NCI-H146 treated with DMSO at 0.1 percent for 48 hours (cell line): ENCODE data around the gene POLR1E.
"Not testable (repeated sequence)": the region's sequence is repeated elsewhere in the genome, so short reads cannot be mapped to it uniquely, and the experiment has no call there.

Source experiments
- DNase-seq: peaks from one replicate; lab custom pipeline; 2025; ENCODE audit not compliant: unreplicated experiment; lab: John Stamatoyannopoulos, UW

POLR1E gene

DNA sequence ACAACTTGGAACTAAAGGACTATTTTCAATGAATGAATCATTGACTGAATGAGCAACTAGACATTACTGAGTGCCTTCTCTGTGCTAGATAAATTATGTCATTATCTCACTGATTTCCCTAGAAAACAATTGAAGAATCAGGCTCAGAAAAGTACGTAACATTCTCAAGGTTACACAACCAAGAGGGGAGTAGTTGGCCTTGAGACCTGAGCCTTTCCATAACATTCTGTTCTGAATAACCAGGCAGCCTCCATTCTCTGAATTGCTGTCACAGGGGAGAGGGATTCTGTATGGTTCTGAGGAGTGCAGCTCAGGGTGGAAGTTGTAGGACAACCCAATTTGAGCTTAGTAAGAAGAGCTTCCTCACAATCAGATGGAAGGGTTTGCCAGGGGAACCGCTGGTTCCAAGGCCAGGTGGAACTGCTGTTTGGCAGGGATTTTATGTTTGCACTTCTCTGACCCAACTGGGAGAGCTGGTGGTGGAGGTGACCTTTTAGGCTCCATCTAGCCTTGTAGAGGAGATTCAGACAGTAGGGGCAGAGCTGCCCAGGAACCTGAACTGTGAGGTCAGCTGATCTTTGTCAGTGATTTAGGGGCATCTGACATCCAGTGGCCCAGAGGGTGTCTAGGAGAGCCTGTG lies 16.3 kb downstream of the POLR1E start:
- no peak for DNase-seq

DNA sequence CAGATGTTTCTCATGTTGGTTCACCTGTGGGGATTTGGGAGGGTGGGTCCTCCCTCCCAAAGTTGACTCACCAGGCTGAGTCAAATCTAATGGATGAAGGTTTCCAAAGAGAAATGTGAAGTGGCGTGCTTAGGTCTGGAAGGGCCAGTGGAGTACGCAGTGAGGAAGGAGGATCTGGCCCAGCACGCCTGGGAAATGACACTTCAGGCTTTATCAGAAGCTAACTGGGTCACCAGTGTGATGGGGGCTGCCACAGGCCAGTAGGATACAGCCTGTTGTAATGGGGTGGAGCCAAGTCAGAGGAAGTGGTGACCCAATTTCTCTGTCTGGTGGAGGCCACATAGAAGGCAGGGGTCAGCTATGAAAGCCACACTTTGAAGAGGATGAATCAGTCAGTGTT lies 18.0 kb downstream of the POLR1E start:
- no peak for DNase-seq

DNA sequence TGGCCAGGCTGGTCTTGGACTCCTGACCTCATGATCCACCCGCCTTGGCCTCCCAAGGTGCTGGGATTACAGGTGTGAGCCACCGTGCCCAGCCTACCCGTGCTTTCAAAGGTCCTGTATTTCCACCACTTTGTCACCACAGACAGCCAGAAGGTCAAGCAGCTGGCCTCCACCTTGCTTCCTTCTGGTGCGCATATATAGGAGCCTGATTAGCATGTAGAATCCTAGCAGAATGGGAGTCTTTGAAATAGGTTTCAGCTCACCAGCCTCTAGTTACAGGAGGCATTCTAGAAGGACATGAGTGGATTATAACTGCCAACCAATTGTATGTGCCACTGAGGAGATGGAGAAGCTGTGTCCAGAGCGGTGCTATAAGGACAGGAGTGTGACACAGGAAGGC lies 18.9 kb downstream of the POLR1E start:
- no peak for DNase-seq

GRCh38 chr9:37507566-37508134 lies 21.9 kb downstream of the POLR1E start:
- DNase-seq, result no peak

DNA sequence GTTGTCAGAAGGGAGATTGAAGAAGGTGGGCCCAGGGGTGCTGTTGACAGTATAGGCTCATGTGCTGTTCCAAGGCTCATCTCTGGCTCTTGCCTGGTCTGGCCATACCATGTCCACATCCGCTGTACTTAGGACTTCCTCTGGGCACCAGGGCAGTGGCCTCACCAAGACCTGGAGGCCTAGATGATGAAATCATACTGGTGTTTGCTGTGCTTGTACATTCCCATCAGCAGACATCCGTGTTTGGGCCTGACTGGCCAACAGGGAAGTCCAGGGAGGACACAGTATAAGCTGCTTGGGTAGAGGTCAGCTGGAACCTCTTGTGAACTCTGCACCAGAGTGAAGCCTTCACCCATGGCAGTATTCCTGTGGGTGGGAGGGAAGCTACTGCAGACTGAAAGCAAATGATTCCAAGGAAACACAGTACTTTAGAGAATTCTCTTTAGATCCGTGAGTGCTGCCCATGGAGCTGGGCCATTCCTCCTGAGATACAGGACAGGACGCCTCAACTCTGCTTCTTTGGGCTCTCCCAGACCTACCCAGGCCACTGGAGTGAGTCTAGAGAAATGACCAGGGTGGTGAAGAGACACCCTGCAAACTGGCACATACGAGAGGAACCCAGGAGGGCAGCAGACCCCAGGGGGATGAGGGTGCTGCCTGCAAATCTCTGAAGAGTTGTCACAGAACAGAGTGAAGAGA lies 22.5 kb downstream of the POLR1E start:
- DNase-seq, result no peak

GRCh38 chr9:37508834-37509206 lies 23.1 kb downstream of the POLR1E start:
- DNase-seq, result no peak

DNA sequence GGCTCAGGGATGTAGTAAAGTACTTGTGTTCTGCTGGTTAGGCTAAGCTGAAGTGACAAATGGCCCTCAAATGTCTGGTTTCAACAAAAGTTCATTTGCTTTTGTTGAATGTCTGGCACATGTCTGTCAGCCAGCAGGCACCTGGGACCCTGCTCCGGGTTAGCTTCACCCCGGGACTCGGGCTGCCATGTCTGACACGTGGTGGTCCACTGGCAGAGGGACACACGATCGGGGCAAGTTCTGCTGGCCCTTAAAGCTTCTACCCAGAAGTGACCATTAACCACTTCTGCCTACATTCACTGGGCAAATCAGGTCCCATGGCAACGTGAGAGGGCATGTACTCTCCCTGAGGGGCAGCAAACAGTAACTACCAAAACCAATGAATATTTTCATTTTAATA lies 23.8 kb downstream of the POLR1E start:
- DNase-seq, result no peak

- DNase-seq, result not testable (repeated sequence)
These were observed 24.3 kb downstream of the POLR1E start for GRCh38 chr9:37510053-37510452.

DNA sequence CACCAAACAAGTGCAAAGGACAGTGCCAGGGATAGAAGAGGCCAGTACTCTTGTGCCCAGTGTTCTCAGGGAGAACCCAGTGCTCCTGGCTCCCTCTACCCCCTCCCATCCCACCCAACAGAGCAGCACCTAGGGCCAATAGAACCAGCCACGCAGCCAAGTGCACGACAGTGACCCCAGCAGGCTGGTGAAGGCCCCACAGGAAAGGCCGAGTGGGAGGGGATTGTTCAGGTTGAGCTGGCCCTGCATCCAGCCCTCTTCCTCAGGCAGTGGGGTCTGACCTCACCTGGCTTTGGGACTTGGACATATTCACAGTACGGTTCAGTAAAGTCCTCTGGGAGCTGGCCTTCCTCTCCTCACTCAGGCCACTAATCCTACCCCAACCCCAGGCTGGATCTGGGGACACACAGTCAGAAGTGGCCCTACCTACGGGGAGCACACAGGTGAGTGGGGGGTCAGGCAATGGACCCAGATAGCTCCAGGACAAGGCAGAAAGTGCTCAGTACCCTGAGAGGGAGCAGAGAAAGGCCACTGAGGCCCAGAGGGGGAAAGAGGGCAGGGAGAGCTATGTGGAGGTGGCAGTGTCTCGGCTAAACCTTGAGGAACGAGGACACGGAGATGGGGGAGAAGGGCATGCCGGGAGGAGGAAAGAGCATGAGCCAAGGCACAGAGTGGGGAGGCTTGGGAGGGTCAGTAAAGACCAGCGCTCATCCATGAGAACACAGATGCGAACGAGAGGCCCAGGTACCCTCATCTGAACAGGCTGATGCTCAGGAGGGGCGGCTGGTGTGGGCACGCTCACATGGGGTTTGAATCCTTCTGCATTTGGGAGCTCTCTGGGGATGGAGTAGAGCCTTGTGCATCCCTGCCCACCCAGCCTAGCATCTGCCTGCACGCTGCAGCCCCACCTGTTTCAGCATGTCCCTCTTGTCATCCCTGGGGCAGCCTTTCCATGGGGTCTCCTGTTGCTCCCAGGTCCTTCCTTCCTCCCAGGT lies 25.6 kb downstream of the POLR1E start:
- no peak for DNase-seq

- no peak for DNase-seq
These were observed 26.7 kb downstream of the POLR1E start for GRCh38 chr9:37512437-37512836.

DNA sequence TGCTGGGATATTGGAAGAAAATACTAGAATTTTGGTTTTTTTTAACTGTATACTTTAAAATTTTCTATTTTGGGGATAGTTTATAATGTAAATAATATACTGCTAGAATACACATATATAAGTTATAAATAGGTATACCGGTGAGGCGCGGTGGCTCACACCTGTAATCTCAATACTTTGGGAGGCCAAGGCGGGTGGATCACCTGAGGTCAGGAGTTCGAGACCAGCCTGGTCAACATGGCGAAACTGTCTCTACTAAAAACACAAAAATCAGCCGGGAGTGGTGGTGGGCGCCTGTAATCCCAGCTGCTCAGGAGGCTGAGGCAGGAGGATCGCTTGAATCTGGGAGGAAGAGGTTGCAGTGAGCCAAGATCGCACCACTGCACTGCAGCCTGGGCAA lies 28.7 kb downstream of the POLR1E start:
- not testable (repeated sequence) for DNase-seq

DNA sequence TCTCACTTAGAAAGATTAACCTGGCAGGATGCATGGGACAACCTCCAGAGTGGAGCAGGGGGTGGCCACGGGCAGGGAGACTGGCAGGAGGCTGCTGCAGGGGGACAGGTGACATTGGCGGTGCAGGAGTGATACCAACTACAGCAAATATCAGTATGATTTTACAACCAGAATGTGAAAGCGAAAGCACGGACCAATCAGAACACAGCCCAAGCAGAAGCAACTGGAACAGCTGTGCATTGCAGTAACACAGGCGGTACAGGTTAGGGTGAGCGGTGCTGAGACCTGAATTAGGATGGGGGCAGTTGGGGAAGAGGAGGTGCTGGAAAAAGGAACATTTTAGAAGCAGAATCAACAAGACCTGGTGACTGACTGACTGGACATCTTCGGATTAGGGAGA lies 29.3 kb downstream of the POLR1E start:
- DNase-seq, result no peak

DNA sequence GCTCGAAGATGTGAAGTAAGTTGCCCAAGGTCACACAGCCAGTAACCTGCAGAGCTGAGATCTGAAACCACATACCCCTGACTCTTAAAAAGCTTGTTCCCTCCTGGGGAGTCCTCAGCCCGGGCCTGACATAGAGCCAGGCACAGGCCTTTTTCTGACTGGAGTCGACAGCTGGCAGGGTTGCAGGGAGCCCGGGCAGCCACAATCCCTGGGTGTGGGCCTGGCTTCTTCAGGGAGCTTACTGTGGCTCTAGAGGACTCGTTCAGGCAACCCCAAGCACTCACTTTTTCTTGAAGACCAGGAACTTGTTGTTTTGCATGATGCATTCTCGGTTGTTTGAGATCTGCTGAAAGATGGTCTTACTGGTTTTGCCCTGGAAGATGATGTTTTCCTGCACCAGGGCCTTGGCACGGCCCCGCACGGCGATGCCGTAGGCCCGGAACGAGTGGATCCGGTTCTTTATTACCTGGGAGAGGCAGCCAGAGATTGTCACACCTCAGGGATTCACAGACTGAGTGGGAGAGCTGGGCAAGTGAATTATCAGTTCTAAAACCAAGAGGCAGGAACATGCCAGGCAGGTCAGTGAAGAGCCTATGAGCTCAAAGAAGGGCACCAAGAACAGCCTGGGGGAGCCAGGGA lies 30.0 kb downstream of the POLR1E start:
- DNase-seq, result no peak

GRCh38 chr9:37517923-37518322 lies 32.2 kb downstream of the POLR1E start:
- DNase-seq, result no peak

GRCh38 chr9:37520641-37521040 lies 34.9 kb downstream of the POLR1E start:
- no peak for DNase-seq

GRCh38 chr9:37521111-37521510 lies 35.4 kb downstream of the POLR1E start:
- no peak for DNase-seq

DNA sequence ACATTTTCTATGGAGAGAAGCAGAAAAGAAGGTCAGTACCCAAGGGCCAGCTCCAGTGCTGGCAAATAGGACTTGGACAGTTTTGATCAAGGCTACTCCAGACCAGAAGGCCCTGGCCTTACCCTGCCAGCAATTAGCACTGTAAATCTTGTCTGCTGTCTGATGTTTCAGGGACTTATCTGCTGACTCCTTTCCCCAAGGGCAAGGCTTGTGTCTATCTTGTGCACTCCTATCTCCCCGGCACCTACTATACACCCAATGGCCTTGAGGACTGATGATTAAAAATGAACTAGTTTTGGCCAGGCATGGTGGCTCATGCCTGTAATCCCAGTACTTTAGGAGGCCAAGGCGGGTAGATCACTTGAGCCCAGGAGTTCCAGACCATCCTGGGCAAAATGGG lies 37.2 kb downstream of the POLR1E start:
- no peak for DNase-seq

GRCh38 chr9:37523916-37524315 lies 38.2 kb downstream of the POLR1E start:
- DNase-seq, result no peak

- DNase-seq, result peak; percentile 19
These were observed 43.1 kb downstream of the POLR1E start for GRCh38 chr9:37528652-37529471.

DNA sequence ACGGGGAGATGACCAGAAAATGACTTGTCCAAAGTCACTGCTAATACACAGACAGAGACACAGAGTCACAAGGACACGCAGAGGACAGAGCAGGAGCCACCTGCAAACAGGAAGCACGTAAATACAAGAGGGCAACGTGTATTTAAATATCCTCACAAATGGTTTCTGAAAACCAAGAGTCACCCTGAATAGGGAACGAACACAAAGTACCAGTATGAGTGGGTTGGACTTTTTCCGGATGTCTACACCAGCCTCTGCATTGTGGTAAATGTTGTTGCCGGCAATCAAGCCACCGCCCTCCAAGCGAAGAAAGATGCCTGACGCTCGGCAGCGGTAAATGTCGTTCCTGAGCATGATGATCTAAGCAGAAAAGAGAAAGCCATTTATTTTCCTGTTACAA lies 46.0 kb downstream of the POLR1E start:
- DNase-seq, result no peak
